ENCODE data around the gene TMEM52. TPM values are rescaled to one million over a fixed set of nuclear protein-coding genes. Genes with fewer than 3 reads are reported as not detected.

The TMEM52 gene
- total and polyA plus RNA-seq, 2 of the 13 experiments (the other 11 are each of a cell fraction or from before 2014, with no cell fraction given), result 13.2 to 18.7 TPM

GRCh38 chr1:1941211-1941841 lies 22.2 kb upstream of the TMEM52 start (continued):
- TF ChIP-seq ARNT2 (CRISPR knock-in tag; IDR thresholded peaks at IDR 0.05; ENCODE audit: low read depth), result no peak
- no peak; the same call in 1 of the 2 replicates for TF ChIP-seq TOPORS (CRISPR knock-in tag; IDR thresholded peaks at IDR 0.05)
- no peak for TF ChIP-seq ZNF7 (CRISPR knock-in tag; IDR thresholded peaks at IDR 0.05)
- TF ChIP-seq MAX (IDR thresholded peaks at IDR 0.05), result peak; percentile 70
- peak; percentile 48; the same call in 1 of the 2 replicates for TF ChIP-seq NFATC3 (CRISPR knock-in tag; IDR thresholded peaks at IDR 0.05)
- no peak for TF ChIP-seq PRDM10 (CRISPR knock-in tag; IDR thresholded peaks at IDR 0.05; ENCODE audit: low read depth)
- TF ChIP-seq IKZF5 (CRISPR knock-in tag; IDR thresholded peaks at IDR 0.05), result peak; percentile 79; the same call in 1 of the 2 replicates
- no peak for TF ChIP-seq ZNF589 (CRISPR knock-in tag; conservative IDR thresholded peaks at IDR 0.05)
- TF ChIP-seq SNAPC2 (CRISPR knock-in tag; IDR thresholded peaks at IDR 0.05), result 0 out of 2 replicates have a peak, but pooled peaks have one; percentile 36
- no peak for TF ChIP-seq CBX1 (IDR thresholded peaks at IDR 0.05; ENCODE audit: low read depth)
- TF ChIP-seq FOSL1 (CRISPR knock-in tag; IDR thresholded peaks at IDR 0.05; ENCODE audit: borderline replicate concordance), result no peak
- no peak for TF ChIP-seq ZNF350 (CRISPR knock-in tag; IDR thresholded peaks at IDR 0.05; ENCODE audit: borderline replicate concordance, low read depth)
- TF ChIP-seq ZNF292 (CRISPR knock-in tag; IDR thresholded peaks at IDR 0.05; ENCODE audit: borderline replicate concordance, low read depth), result peak; percentile 88
- TF ChIP-seq MATR3 (CRISPR knock-in tag; IDR thresholded peaks at IDR 0.05), result no peak
- no peak for TF ChIP-seq PAX8 (CRISPR knock-in tag; IDR thresholded peaks at IDR 0.05; ENCODE audit: borderline replicate concordance)
- no peak for TF ChIP-seq MTA3 (CRISPR knock-in tag; IDR thresholded peaks at IDR 0.05)
- no peak for TF ChIP-seq ADNP (CRISPR knock-in tag; IDR thresholded peaks at IDR 0.05)
- peak; percentile 89 for TF ChIP-seq DPF2 (CRISPR knock-in tag; IDR thresholded peaks at IDR 0.05; ENCODE audit: borderline replicate concordance, low read depth)
- peak; percentile 79 for TF ChIP-seq RXRA (CRISPR knock-in tag; IDR thresholded peaks at IDR 0.05)
- TF ChIP-seq ZNF570 (CRISPR knock-in tag; IDR thresholded peaks at IDR 0.05; ENCODE audit: borderline replicate concordance), result no peak
- no peak for TF ChIP-seq NR3C1 (CRISPR knock-in tag; IDR thresholded peaks at IDR 0.05)
- TF ChIP-seq SOX5 (CRISPR knock-in tag; IDR thresholded peaks at IDR 0.05; ENCODE audit: borderline replicate concordance), result peak; percentile 77; the same call in 1 of the 2 replicates
- peak; percentile 73 for TF ChIP-seq PHF5A (CRISPR knock-in tag; IDR thresholded peaks at IDR 0.05; ENCODE audit: low read depth, unreplicated experiment)
- TF ChIP-seq ZNF598 (CRISPR knock-in tag; IDR thresholded peaks at IDR 0.05; ENCODE audit: borderline replicate concordance), result peak; percentile 81; the same call in 1 of the 2 replicates
- no peak for TF ChIP-seq ZBTB46 (CRISPR knock-in tag; IDR thresholded peaks at IDR 0.05; ENCODE audit: borderline replicate concordance)
